Right lobe of liver (tissue), 6 donors: ENCODE results near the gene XRRA1. TPM values are rescaled to one million over a fixed set of nuclear protein-coding genes. Genes with fewer than 3 reads are reported as not detected.

Experiments
- ATAC-seq, 4 donors: fragments of 200-7000 bp; cut with Tn5 transposase; one replicate each; pipeline ENCODE4 v1.9.1; 2020; ENCODE audit warnings: mild to moderate bottlenecking in 4 of 4, moderate library complexity in 4 of 4
- DNase-seq, 3 donors: peaks; one replicate each; pipeline ENCODE4 v3.0.0-alpha.2; 2020
- H3K27ac ChIP-seq, 3 donors: fragments of 200-600 bp; one replicate each; pipeline ENCODE4 v1.8.0; 2022
- H3K27me3 ChIP-seq, 2 donors: fragments of 200-600 bp; one replicate each; pipeline ENCODE4 v1.8.0; 2022
- H3K36me3 ChIP-seq, 4 donors: fragments of 200-600 bp; sonication (generic) in 1 of 4; one replicate each; pipeline versions ENCODE4 v1.5.1 to v1.8.0; 2017 to 2022; ENCODE audit warnings: control low read depth in 1 of 4
- H3K4me1 ChIP-seq, 4 donors: fragments of 200-600 bp; sonication (generic) in 1 of 4; one replicate each; pipeline versions ENCODE4 v1.5.1 to v1.8.0; 2017 to 2022; ENCODE audit warnings: control low read depth in 1 of 4
- H3K4me3 ChIP-seq, 3 donors: fragments of 200-600 bp; one replicate each; pipeline ENCODE4 v1.8.0; 2022
- H3K9me3 ChIP-seq, 4 donors: fragments of 200-600 bp; sonication (generic) in 1 of 4; one replicate each; pipeline versions ENCODE4 v1.5.1 to v1.8.0; 2017 to 2022; ENCODE audit warnings: control low read depth in 1 of 4
- POLR2A ChIP-seq: fragments of 450-650 bp; IDR thresholded peaks from one replicate; pipeline ENCODE4 v1.6.1; 2017; ENCODE audit warnings: antibody characterized with exemption, mild to moderate bottlenecking
- WGBS: methylation state at CpG from one replicate; pipeline ENCODE4 v1.1.6; 2018; ENCODE audit warnings: low coverage, low lambda C conversion rate; ENCODE audit not compliant: insufficient coverage; ENCODE audit errors: missing lambda C conversion rate; 5-methylcytosine and 5-hydroxymethylcytosine counted together
- intact Hi-C, 2 donors: fragments of 100-400 bp; cut with DNase I; formaldehyde crosslinking; loops; one replicate each; pipeline versions ENCODE4 v1.11.2 to v1.14.1; 2022
- total RNA-seq, 6 experiments: library from RNA; depleted of rRNA in 2 of 6; stranded (reverse); fragments of >200 nt in 2 of 6; fragmentation: NEBNext Ultra II Directional in 3 of 6; extraction: Animal tissue kit (Norgen Biotek cat#: 25700) in 3 of 6; gene quantifications; one replicate each; pipeline versions ENCODE4 v1.1.0 to v1.2.4, GENCODE V29; 2016 to 2023
- TF ChIP-seq, protein P1 (sequence below), 4 donors: fragments of 200-600 bp in 3 of 4; fragments of 450-650 bp in 1 of 4; IDR thresholded peaks; one replicate each; pipeline versions ENCODE4 v1.5.1 to v1.8.0; 2016 to 2022; ENCODE audit warnings: antibody characterized with exemption in 4 of 4, mild to moderate bottlenecking in 2 of 4
- donor health status: DM: no; HTN: yes; CAD: no.
- donor health status: DM: no; HTN: no; CAD: no.
- donor health status: DM: no; HTN: no; CAD: no.
- donor health status: DM: no; HTN: yes; CAD: no.
- donor health status: DM: no; HTN: yes; CAD: no.

Gene XRRA1
- total RNA-seq, 6 experiments from 2014 or later: 4.7 to 15.7 (median 8.0) TPM

DNA sequence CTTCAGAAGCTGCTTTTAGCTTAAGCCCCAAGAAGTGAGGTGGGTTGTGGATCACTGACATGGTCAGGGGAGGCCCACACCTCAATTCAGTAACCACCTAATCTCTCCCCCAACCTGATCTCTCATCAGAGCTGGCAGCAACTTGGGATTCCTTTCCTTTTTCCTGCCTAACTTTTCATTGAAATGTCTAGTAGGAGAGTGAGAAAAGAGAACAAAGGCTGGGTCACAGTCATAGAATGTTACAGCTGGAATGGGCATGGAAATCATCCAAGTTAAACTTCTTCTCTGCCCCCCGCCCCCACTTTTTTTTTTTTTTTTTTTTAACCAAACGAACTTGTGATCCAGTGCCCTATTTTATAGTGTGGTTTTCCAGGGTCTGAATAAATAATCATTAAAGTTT is 108.4 kb downstream of the XRRA1 start:
- H3K36me3 ChIP-seq: peaks cover 0 to 18% (median 10%) of the 10 kb centered on the region in 4 donors
- ATAC-seq: no peak
- no peak for DNase-seq
- no peaks in the 10 kb centered on the region for H3K9me3 ChIP-seq
- 41% methylated on average over 2 of the region's 2 CpGs for WGBS
- TF ChIP-seq, protein P1, sequence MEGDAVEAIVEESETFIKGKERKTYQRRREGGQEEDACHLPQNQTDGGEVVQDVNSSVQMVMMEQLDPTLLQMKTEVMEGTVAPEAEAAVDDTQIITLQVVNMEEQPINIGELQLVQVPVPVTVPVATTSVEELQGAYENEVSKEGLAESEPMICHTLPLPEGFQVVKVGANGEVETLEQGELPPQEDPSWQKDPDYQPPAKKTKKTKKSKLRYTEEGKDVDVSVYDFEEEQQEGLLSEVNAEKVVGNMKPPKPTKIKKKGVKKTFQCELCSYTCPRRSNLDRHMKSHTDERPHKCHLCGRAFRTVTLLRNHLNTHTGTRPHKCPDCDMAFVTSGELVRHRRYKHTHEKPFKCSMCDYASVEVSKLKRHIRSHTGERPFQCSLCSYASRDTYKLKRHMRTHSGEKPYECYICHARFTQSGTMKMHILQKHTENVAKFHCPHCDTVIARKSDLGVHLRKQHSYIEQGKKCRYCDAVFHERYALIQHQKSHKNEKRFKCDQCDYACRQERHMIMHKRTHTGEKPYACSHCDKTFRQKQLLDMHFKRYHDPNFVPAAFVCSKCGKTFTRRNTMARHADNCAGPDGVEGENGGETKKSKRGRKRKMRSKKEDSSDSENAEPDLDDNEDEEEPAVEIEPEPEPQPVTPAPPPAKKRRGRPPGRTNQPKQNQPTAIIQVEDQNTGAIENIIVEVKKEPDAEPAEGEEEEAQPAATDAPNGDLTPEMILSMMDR (IDR thresholded peaks at IDR 0.05): no peak
- TF ChIP-seq POLR2A: no peak
- intact Hi-C loops: no loop called here
- no peak overlapping the region for H3K4me3 ChIP-seq
- no peak overlapping the region for H3K27ac ChIP-seq
- H3K27me3 ChIP-seq: no peaks in the 10 kb centered on the region
- peaks cover 0 to 10% (median 2%) of the 10 kb centered on the region in 4 donors for H3K4me1 ChIP-seq

DNA sequence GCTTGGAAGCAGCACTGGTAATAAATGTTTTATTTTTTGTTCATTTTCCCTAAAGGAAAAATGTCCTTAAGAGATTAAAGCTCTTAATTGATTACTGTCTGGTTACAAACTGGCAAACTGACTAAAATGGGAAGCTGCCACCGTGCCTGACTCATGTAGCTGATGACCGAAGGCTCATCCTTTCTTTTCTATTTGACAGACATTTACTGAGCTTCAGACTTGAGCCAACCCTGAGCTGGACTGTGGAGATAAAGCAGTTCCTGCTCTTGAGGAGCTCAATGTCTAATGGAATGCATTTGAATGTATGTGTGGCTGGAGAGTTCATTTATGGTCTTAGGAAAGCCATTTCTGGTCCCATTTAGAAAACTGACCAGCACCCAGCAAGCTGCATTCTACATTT is 108.9 kb downstream of the XRRA1 start:
- WGBS: 39% methylated on average over 2 of the region's 2 CpGs
- H3K36me3 ChIP-seq: peaks cover 0 to 23% (median 15%) of the 10 kb centered on the region in 4 donors

GRCh38 chr11:74839446-74839845 is 109.4 kb downstream of the XRRA1 start:
- H3K4me3 ChIP-seq: no peak overlapping the region
- peaks cover 0 to 28% (median 17%) of the 10 kb centered on the region in 4 donors for H3K36me3 ChIP-seq
- H3K27ac ChIP-seq: no peak overlapping the region
- H3K9me3 ChIP-seq: no peaks in the 10 kb centered on the region
- peak in 1 of 4 donors; percentile 24 for ATAC-seq
- DNase-seq: no peak
- 92% methylated on average over 1 of the region's 1 CpG for WGBS
- peaks cover 0 to 10% (median 2%) of the 10 kb centered on the region in 4 donors for H3K4me1 ChIP-seq
- H3K27me3 ChIP-seq: no peaks in the 10 kb centered on the region
- TF ChIP-seq POLR2A: no peak
- TF ChIP-seq, protein P1 (IDR thresholded peaks at IDR 0.05): no peak
- intact Hi-C loops: no loop called here

More for the DNA sequence above, 108.9 kb downstream of the XRRA1 start:
- Histone ChIP-seq H3K27me3 (no peaks in the 10 kb centered on the region), H3K4me3 (no peak overlapping the region), H3K4me1 (peaks cover 0 to 10% (median 2%) of the 10 kb centered on the region in 4 donors), H3K27ac (no peak overlapping the region), H3K9me3 (no peaks in the 10 kb centered on the region)
- DNase-seq (no peak), ATAC-seq (no peak)
- intact Hi-C loops: no loop called here
- no peak for TF ChIP-seq POLR2A
- TF ChIP-seq, protein P1 (IDR thresholded peaks at IDR 0.05): no peak

- WGBS: 100% methylated on average over 1 of the region's 1 CpG
- Histone ChIP-seq H3K36me3 (peaks cover 0 to 28% (median 18%) of the 10 kb centered on the region in 4 donors), H3K4me3 (no peak overlapping the region), H3K9me3 (no peaks in the 10 kb centered on the region), H3K27me3 (no peaks in the 10 kb centered on the region), H3K4me1 (peaks cover 0 to 10% (median 2%) of the 10 kb centered on the region in 4 donors), H3K27ac (no peak overlapping the region)
- no peak for ATAC-seq
- intact Hi-C loops: no loop called here
- TF ChIP-seq POLR2A: no peak
- TF ChIP-seq, protein P1 (IDR thresholded peaks at IDR 0.05): no peak
- DNase-seq: no peak
Measured at GRCh38 chr11:74838188-74838587, 110.7 kb downstream of the XRRA1 start.
